NK-92 (cell line): ENCODE results near the gene CBR3.
A peak's percentile ranks its signal among the peaks of the same experiment; 100 is the strongest.
"Not testable (repeated sequence)": the region's sequence is repeated elsewhere in the genome, so short reads cannot be mapped to it uniquely, and the experiment has no call there.

ENCODE experiments used
- DNase-seq: peaks from one replicate; lab custom pipeline; 2025; ENCODE audit not compliant: unreplicated experiment; lab: John Stamatoyannopoulos, UW

The CBR3 gene

GRCh38 chr21:36117286-36117741 is 17.6 kb upstream of the CBR3 start:
- no peak for DNase-seq

GRCh38 chr21:36120304-36120888 is 14.5 kb upstream of the CBR3 start:
- DNase-seq: no peak

DNA sequence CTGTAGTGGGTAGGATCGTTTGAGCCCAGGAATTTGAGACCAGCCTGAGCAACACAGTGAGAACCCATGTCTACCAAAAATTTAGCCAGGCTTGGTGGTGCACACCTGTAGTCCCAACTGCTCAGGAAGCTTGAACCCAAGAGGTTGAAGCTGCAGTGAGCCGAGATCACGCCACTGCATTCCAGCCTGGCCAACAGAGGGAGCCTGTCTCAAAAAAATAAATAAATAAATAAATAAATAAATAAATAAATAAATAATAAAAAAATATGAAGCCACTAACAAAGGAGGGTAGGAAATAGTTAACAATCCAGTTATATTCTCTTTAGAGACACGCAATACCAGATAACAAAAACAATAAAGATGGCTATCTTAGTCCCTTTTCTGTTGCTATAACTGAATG is 11.9 kb upstream of the CBR3 start:
- DNase-seq: no peak

GRCh38 chr21:36124395-36124794 is 10.5 kb upstream of the CBR3 start:
- no peak for DNase-seq

GRCh38 chr21:36125512-36126207 is 9.2 kb upstream of the CBR3 start:
- DNase-seq: no peak

DNA sequence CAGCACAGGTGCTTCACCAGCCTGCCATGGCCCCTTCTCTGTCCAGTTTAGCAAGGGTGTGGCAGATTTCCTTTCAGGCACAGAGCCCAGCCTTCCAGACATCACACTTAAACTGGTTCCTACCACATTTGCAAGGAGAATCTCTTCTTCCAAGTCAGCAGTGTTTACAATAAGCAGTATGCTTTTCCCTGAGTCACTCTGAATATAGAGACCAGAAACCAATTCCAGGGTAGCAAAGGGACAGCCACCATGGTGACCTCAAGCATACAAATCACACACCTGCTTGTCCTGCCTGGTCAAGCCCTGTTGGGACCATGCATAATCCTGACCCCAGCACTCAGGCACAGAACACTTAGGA is 8.7 kb upstream of the CBR3 start:
- DNase-seq: no peak

- DNase-seq: no peak
Observed at GRCh38 chr21:36126621-36127110, 8.2 kb upstream of the CBR3 start.

DNA sequence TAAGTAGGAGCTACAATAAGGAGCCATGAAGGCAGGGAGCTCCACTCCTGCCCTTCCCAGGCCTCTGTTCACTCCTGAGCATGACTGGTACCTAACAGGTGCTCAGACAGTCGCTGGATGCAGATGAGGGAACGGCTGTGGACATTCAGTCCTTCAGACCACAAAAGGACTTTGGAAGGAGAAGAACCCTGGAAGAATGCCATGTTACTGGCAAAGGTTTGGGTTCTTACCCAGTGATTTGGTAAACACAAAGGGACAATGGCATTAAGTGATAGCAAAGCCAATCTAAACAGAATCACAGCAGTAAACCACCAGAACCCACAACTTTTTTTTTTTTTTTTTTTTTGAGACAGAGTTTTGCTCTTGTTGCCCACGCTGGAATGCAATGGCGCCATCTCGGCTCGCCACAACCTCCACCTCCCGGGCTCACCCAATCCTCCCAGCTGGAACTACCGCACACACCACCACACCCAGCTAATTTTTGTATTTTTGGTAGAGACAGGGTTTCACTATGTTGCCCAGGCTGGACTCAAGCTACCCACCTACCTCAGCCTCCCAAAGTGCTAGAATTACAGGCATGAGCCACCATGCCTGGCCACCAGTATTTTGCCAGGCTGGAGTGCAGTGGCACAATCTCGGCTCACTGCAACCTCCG is 7.5 kb upstream of the CBR3 start:
- no peak for DNase-seq

DNA sequence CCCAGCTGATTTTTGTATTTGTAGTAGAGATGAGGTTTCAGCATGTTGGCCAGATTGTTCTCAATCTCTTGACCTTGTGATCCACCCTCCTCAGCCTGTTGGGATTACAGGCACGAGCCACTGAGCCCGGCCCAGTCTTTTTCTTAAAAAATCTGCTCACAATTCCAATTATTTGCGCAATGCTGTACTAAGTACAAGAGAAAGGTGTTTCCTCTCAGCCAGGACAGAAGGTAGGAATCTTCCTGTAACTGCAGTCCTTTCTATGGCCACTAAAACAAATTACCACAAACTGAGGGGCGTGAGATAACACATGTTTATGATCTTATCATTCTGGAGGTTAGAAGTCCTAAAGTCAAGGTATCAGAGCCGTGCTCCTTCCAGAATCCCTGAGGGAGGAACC is 6.9 kb upstream of the CBR3 start:
- no peak for DNase-seq

DNA sequence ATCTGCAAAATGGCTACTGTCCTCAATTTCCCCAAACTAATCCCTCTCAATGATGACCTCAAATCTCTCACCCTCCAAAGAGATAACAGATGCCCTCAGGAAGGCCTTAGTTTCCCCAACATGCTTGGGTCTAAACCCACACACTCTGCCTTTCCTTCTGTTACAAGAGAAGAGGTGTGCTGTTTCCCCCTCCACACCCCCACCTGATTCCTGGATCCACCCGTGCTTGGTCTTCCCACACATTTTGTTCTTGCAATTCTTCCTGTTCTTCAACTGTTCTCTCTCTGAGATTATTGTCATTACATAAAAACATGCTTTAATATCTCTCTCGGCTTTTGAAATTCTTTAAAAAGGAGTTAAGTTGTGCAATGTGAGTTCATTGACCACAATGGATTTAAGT is 5.7 kb upstream of the CBR3 start:
- no peak for DNase-seq

DNA sequence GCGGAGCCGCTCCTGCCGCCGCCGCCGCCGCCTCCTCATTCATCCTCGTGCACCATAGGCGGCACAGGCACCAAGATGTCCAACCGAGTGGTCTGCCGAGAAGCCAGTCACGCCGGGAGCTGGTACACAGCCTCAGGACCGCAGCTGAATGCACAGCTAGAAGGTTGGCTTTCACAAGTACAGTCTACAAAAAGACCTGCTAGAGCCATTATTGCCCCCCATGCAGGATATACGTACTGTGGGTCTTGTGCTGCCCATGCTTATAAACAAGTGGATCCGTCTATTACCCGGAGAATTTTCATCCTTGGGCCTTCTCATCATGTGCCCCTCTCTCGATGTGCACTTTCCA is 4.5 kb upstream of the CBR3 start:
- not testable (repeated sequence) for DNase-seq

- not testable (repeated sequence) for DNase-seq
Observed at GRCh38 chr21:36130839-36131238, 4.0 kb upstream of the CBR3 start.

DNA sequence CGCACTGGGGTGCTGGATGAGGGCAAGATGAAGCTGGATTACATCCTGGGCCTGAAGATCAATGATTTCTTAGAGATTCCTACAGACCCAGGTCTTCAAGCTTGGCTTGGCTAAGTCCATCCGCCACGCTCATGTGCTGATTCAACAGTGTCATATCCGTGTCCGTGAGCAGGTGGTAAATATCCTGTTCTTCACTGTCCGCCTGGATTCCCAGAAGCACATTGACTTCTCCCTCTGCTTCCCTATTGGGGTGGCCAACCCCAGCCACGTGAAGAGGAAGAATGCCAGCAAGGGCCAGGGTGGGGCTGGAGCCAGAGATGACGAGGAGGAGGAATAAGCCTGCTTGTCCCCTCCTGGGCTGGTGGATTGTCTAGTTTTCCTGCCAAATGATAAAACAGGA is 2.2 kb upstream of the CBR3 start:
- no peak for DNase-seq

DNA sequence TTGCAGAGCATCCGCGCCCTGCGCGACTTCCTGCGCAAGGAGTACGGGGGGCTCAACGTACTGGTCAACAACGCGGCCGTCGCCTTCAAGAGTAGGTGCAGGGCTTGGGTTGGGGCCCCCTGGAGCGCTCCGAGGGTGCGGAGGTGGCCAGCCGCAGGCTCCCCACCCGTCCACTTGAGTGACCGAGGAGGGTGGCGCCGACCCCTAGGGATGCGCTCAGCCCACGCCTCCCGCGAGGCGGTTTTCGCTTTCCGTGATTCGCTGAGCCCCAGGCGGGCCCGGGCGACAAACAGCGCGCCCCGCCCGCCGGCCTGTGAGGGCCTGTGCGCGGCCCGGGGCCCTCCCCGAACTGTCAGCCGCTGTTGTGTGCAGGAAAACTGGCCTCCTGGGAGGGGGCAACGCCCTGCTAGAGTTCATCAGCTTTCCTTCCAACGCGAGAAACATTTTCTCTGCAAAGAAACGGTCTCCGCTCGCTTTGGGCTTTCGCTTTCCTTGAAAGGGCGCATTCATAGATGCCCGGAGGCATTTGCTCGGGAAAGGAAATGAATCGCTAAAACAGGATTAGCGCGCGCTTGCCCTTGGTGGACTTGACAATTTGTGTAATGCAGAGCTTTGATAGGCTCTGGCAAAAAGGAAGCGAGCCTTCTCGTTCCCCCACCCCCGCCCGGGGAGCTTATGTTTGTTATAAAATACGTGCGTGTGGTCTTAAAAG is 668 bp downstream of the CBR3 start:
- no peak for DNase-seq

DNA sequence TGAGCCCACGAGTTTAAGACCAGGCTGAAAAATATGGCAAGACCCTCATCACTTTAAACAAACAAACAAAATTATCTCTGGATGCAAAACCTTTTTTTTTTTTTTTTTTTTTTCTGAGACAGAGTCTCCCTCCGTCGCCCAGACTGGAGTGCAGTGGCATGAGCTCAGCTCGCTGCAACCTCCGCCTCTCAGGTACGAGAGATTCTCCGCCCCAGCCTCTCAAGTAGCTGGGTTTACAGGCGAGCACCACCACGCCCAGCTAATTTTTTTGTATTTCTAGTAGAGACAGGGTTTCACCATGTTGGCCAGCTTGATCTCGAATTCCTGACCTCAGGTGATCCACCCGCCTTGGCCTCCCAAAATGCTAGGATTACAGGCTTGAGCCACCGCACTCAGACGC is 4.9 kb downstream of the CBR3 start:
- DNase-seq: not testable (repeated sequence)

- peak; percentile 49 for DNase-seq
Observed at GRCh38 chr21:36141513-36141925, 6.6 kb downstream of the CBR3 start.

DNA sequence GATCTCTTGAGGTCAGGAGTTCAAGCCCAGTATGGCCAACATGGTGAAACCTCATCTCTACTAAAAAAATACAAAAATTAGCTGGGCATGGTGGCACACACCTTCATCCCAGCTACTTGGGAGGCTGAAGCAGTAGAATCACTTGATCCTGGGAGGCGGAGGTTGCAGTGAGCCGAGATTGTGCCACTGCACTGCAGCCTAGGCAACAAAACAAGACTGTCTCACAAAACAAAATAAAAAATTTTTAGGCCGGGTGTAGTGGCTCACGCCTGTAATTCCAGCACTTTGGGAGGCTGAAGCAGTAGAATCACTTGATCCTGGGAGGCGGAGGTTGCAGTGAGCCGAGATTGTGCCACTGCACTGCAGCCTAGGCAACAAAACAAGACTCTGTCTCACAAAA is 9.4 kb downstream of the CBR3 start:
- DNase-seq: not testable (repeated sequence)

DNA sequence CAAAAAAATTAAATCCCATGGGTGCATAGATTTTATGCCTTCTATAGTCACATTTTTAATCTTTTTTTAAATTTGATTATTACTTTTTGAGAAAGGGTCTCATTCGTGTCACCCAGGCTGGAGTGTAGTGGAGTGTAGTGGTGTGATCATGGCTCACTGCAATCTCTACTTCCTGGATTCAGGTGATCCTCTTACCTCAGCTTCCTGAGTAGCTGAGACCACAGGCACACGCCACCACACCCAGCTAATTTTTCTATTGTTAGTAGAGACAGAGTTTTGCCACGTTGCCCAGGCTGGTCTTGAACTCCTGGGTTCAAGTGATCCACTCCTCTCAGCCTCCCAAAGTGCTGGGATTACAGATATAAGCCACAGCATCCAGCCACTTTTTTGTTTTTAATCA is 10.4 kb downstream of the CBR3 start:
- no peak for DNase-seq

DNA sequence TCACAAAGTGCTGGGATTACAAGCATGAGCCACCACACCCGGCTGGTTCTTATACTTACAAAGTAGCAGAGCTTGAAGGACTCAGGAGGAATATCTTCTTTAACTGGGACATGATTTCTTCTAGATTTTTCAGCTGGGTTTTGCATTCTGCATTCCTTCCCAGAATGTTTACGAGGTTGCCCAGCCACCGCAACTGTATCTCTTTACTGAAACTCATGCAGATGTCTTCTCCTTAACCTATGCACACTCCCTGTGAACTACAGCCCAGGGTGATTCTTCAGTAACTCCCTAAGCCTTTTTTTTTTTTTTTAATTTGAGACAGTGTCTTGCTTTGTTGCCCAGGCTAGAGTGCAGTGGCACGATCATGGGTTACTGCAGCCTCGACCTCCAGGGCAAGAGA is 13.0 kb downstream of the CBR3 start:
- no peak for DNase-seq

GRCh38 chr21:36148886-36149285 is 14.0 kb downstream of the CBR3 start:
- no peak for DNase-seq

DNA sequence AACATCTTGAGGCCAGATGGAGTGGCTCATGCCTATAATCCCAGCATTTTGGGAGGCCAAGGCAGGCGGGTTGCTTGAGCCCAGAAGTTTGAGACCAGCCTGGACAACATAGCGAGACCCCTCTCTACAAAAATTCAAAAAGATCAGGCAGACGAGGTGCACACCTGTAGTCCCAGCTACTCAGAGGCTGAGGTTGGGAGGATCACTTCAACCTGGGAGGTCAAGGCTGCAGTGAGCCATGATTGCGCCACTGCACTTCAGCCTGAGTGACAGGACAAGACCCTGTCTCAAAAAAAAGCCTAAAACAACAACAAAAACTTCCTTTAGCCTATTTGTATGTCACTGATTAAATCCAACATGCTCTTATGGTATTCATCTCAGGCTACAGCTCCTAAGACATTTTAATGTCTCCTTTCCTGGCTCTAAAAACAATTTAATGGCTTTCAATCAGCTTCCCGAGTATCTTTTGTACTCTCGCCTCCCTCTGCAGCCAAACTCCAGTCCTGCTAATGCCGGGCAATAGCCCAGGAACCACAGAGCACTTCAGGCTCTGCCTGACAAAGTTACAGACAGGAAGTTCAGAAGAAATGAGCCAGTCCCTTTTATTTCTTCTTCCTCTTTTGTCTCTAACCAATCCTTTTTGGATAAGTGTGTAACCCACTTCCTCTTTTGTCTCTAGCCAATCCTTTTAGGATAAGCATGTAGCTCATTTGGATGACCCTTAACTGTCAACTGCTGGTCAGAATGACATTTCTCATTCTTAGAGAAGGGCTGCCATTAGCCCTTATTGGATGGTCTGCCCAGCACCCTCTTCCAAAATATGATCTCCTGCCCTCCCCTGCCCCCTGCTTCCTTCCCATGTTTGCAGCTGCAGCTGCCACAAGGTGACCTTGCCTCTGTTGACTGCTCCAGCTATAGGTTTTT is 15.2 kb downstream of the CBR3 start:
- no peak for DNase-seq
